ENCODE measurements around the gene POLRMT. TPM values are rescaled to one million over a fixed set of nuclear protein-coding genes. Genes with fewer than 3 reads are reported as not detected.
"Not testable (repeated sequence)": the region's sequence is repeated elsewhere in the genome, so short reads cannot be mapped to it uniquely, and the experiment has no call there.

POLRMT gene
- polyA plus RNA-seq, 1 donor (not counting 4 experiments of a cell fraction or from before 2014, with no cell fraction given) = 33.3 TPM

GRCh38 chr19:628168-628567 lies 5.2 kb downstream of the POLRMT start:
- DNase-seq (ENCODE audit: low read depth, low spot score) (no peak), FAIRE-seq (no peak)
- Histone ChIP-seq H3K4me2 (ENCODE audit: control insufficient read depth, extremely low read depth, insufficient read depth, low read depth, low read length) (no peak overlapping the region), H3K27ac (ENCODE audit: control insufficient read depth, insufficient read depth, low read length) (no peak overlapping the region), H2AFZ (ENCODE audit: control insufficient read depth, low read length) (no peak overlapping the region), H3K9me3 (ENCODE audit: control insufficient read depth, low read depth, low read length) (no peaks in the 10 kb centered on the region), H3K36me3 (ENCODE audit: control insufficient read depth in 2 of 2, extremely low read depth in 1 of 2, insufficient read depth in 2 of 2, low read length in 2 of 2) (peaks cover 4 to 14% of the 10 kb centered on the region in 2 experiments), H3K9me1 (ENCODE audit: control insufficient read depth, extremely low read depth, insufficient read depth, low read length) (no peaks in the 10 kb centered on the region), H3K4me1 (ENCODE audit: control insufficient read depth, extremely low read depth, insufficient read depth, low read length) (peaks cover 16% of the 10 kb centered on the region), H3K27me3 (ENCODE audit: control insufficient read depth, extremely low read depth, insufficient read depth, low read length) (no peaks in the 10 kb centered on the region), H3K4me3 (ENCODE audit: control insufficient read depth in 2 of 3, extremely low read depth in 1 of 3, insufficient read depth in 2 of 3, low read depth in 1 of 3, low read length in 3 of 3) (no peak overlapping the region), H3K9ac (ENCODE audit: control insufficient read depth, extremely low read depth, insufficient read depth, low read length) (no peak overlapping the region), H3K79me2 (ENCODE audit: control insufficient read depth, insufficient read depth, low read length) (peaks cover 16% of the 10 kb centered on the region), H4K20me1 (ENCODE audit: control insufficient read depth, extremely low read depth, insufficient read depth, low read length) (no peaks in the 10 kb centered on the region)
- TF ChIP-seq, protein P1, sequence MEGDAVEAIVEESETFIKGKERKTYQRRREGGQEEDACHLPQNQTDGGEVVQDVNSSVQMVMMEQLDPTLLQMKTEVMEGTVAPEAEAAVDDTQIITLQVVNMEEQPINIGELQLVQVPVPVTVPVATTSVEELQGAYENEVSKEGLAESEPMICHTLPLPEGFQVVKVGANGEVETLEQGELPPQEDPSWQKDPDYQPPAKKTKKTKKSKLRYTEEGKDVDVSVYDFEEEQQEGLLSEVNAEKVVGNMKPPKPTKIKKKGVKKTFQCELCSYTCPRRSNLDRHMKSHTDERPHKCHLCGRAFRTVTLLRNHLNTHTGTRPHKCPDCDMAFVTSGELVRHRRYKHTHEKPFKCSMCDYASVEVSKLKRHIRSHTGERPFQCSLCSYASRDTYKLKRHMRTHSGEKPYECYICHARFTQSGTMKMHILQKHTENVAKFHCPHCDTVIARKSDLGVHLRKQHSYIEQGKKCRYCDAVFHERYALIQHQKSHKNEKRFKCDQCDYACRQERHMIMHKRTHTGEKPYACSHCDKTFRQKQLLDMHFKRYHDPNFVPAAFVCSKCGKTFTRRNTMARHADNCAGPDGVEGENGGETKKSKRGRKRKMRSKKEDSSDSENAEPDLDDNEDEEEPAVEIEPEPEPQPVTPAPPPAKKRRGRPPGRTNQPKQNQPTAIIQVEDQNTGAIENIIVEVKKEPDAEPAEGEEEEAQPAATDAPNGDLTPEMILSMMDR (optimal IDR thresholded peaks at IDR 0.05 in 1 of 3, IDR thresholded peaks at IDR 0.05 in 1 of 3, conservative IDR thresholded peaks at IDR 0.05 in 1 of 3; ENCODE audit: extremely low read depth in 1 of 3, insufficient read depth in 2 of 3, low read length in 3 of 3) = peak; percentile 21 to 64 (median 21)
- TF ChIP-seq EZH2 (IDR thresholded peaks at IDR 0.05; ENCODE audit: low read length) = no peak
- dilution Hi-C loops (cut with MboI; ENCODE audit: extremely low pct_ligation_motif_present, low sequenced_read_pairs) = no loop called here

- FAIRE-seq; H4K20me1 ChIP-seq (ENCODE audit: control insufficient read depth, extremely low read depth, insufficient read depth, low read length); H3K4me3 ChIP-seq (ENCODE audit: control insufficient read depth in 2 of 3, extremely low read depth in 1 of 3, insufficient read depth in 2 of 3, low read depth in 1 of 3, low read length in 3 of 3); H3K27me3 ChIP-seq (ENCODE audit: control insufficient read depth, extremely low read depth, insufficient read depth, low read length); H2AFZ ChIP-seq (ENCODE audit: control insufficient read depth, low read length); H3K9me3 ChIP-seq (ENCODE audit: control insufficient read depth, low read depth, low read length); H3K79me2 ChIP-seq (ENCODE audit: control insufficient read depth, insufficient read depth, low read length); dilution Hi-C loops (cut with MboI; ENCODE audit: extremely low pct_ligation_motif_present, low sequenced_read_pairs); H3K27ac ChIP-seq (ENCODE audit: control insufficient read depth, insufficient read depth, low read length); H3K9me1 ChIP-seq (ENCODE audit: control insufficient read depth, extremely low read depth, insufficient read depth, low read length); H3K9ac ChIP-seq (ENCODE audit: control insufficient read depth, extremely low read depth, insufficient read depth, low read length): not testable (repeated sequence)
- DNase-seq (ENCODE audit: low read depth, low spot score) = peak; percentile 63
- Histone ChIP-seq H3K4me2 (ENCODE audit: control insufficient read depth, extremely low read depth, insufficient read depth, low read depth, low read length) (peak overlapping the region; percentile 73), H3K4me1 (ENCODE audit: control insufficient read depth, extremely low read depth, insufficient read depth, low read length) (peaks cover 13% of the 10 kb centered on the region), H3K36me3 (ENCODE audit: control insufficient read depth in 2 of 2, extremely low read depth in 1 of 2, insufficient read depth in 2 of 2, low read length in 2 of 2) (peaks cover 8 to 16% of the 10 kb centered on the region in 2 experiments)
Observed at GRCh38 chr19:626566-626965, 6.8 kb downstream of the POLRMT start.

DNA sequence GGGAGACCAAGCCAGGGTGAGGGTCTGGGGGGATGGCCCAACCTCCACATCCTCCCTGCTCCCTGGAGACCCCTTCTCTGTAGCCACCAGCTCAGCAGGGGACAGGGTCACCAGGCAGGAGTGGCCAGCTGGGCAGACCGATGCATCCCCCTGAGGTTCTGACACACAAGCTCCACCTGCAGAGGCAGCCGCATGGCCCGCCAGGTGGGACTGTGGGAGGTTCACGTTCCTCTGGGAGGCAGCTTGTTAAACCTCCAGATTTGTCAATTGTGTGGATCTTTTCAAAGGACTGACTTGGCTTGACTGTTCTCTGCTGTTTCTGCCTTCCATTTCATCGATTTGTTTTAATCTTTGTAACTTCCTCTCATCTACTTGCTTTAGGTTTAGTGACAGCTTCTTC lies 8.1 kb downstream of the POLRMT start:
- Histone ChIP-seq H3K9ac (ENCODE audit: control insufficient read depth, extremely low read depth, insufficient read depth, low read length) (no peak overlapping the region), H3K27ac (ENCODE audit: control insufficient read depth, insufficient read depth, low read length) (no peak overlapping the region), H3K9me3 (ENCODE audit: control insufficient read depth, low read depth, low read length) (no peaks in the 10 kb centered on the region), H3K79me2 (ENCODE audit: control insufficient read depth, insufficient read depth, low read length) (peaks cover 5% of the 10 kb centered on the region), H3K4me1 (ENCODE audit: control insufficient read depth, extremely low read depth, insufficient read depth, low read length) (peaks cover 13% of the 10 kb centered on the region), H3K4me3 (ENCODE audit: control insufficient read depth in 2 of 3, extremely low read depth in 1 of 3, insufficient read depth in 2 of 3, low read depth in 1 of 3, low read length in 3 of 3) (no peak overlapping the region), H3K36me3 (ENCODE audit: control insufficient read depth in 2 of 2, extremely low read depth in 1 of 2, insufficient read depth in 2 of 2, low read length in 2 of 2) (peaks cover 4 to 16% of the 10 kb centered on the region in 2 experiments), H3K27me3 (ENCODE audit: control insufficient read depth, extremely low read depth, insufficient read depth, low read length) (no peaks in the 10 kb centered on the region), H3K9me1 (ENCODE audit: control insufficient read depth, extremely low read depth, insufficient read depth, low read length) (no peaks in the 10 kb centered on the region), H3K4me2 (ENCODE audit: control insufficient read depth, extremely low read depth, insufficient read depth, low read depth, low read length) (no peak overlapping the region), H2AFZ (ENCODE audit: control insufficient read depth, low read length) (no peak overlapping the region), H4K20me1 (ENCODE audit: control insufficient read depth, extremely low read depth, insufficient read depth, low read length) (no peaks in the 10 kb centered on the region)
- FAIRE-seq (no peak), DNase-seq (ENCODE audit: low read depth, low spot score) (no peak)
- TF ChIP-seq EZH2 (IDR thresholded peaks at IDR 0.05; ENCODE audit: low read length) = no peak
- TF ChIP-seq, protein P1 (optimal IDR thresholded peaks at IDR 0.05 in 1 of 3, IDR thresholded peaks at IDR 0.05 in 1 of 3, conservative IDR thresholded peaks at IDR 0.05 in 1 of 3; ENCODE audit: extremely low read depth in 1 of 3, insufficient read depth in 2 of 3, low read length in 3 of 3) = no peak
- dilution Hi-C loops (cut with MboI; ENCODE audit: extremely low pct_ligation_motif_present, low sequenced_read_pairs) = no loop called here
